HT1080 (cell line): ENCODE results near the gene PDCD11. TPM values are rescaled to one million over a fixed set of nuclear protein-coding genes. Genes with fewer than 3 reads are reported as not detected.
A peak's percentile ranks its signal among the peaks of the same experiment; 100 is the strongest.
"Not testable (repeated sequence)": the region's sequence is repeated elsewhere in the genome, so short reads cannot be mapped to it uniquely, and the experiment has no call there.

Source experiments
- DNase-seq: peaks from one replicate; pipeline ENCODE4 v3.0.0-alpha.2; 2015; ENCODE audit warnings: low read depth
- total RNA-seq: library from RNA; depleted of rRNA; stranded (reverse); fragments of >200 nt; shearing (Covaris generic); gene quantifications from 2 replicates; pipeline ENCODE4 v1.2.3, GENCODE V29; 2014

PDCD11 gene
- total RNA-seq, 1 experiment from 2014 or later = 86.0 TPM

DNA sequence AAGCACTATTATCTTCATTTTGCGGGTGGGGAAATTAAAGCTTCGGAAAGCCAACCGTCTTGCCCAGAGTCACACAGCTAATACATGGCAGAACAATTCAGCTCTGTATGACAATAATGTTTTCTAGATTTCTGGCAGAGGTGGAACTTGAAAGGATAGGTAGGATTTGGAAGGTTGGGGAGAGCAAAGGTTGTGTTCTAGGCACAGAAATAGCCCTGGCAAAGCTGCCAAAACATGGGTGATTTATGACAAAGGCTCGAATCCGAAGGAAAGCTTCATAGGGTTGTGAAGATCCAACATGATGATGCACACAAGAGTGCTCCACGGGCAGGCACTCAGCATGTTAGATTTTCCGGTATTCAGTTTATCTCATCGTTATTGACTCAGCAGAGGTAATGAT, 19.2 kb downstream of the PDCD11 start:
- no peak for DNase-seq

DNA sequence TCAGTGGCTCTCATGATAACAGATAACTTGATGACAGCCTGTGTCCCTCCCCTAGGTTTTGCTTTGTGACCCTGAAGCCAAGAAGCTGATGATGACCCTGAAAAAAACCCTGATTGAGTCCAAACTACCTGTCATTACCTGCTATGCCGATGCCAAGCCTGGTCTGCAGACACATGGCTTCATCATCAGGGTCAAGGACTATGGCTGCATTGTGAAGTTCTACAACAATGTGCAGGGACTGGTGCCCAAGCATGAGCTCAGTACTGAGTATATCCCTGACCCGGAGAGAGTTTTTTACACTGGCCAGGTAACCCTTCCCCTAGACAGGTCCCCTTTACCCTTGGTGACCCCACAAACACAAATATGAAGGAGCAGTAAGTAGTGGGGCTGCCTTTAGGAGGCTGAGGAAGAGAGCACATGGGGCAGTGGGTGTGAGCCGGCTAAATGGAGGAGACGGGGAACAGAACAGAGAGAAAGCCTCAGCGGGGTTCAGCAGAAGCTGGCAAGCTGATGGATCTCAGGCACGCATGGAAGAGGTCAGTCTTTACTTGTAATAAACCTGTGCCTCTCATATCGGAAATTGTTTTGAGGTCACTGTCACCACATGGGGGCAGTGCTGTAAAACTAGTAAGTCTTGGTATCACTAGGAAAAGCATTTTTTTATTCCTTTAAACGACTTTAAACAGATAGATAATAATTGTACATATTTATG, 20.2 kb downstream of the PDCD11 start:
- peak; percentile 20 for DNase-seq

DNA sequence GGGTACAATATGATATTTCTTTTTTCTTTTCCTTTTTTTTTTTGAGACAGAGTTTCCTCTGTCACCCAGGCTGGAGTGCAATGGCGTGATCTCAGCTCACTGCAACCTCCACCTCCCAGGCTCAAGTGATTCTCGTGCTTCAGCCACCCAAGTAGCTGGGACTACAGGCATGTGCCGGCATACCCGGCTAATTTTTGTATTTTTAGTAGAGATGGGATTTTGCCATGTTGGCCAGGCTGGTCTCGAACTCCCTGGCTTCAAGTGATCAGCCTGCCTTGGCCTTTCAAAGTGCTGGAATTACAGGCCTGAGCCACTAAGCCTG, 20.7 kb downstream of the PDCD11 start:
- not testable (repeated sequence) for DNase-seq

DNA sequence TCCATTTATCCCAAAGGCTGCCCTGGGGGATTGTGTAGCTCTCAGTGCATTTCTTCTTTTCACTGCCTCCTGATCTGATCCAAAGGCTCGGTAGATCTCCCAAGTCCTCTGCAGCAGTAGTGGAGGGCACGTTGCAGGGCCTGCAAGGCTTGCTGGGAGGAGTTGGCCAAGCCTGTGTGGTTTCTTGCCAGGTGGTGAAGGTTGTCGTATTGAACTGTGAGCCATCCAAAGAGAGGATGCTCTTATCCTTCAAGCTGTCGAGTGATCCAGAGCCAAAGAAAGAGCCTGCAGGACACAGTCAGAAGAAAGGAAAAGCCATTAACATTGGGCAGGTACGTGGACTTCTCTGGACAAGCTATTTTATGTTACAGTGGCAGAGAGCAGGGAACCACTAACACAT, 21.2 kb downstream of the PDCD11 start:
- DNase-seq = no peak

DNA sequence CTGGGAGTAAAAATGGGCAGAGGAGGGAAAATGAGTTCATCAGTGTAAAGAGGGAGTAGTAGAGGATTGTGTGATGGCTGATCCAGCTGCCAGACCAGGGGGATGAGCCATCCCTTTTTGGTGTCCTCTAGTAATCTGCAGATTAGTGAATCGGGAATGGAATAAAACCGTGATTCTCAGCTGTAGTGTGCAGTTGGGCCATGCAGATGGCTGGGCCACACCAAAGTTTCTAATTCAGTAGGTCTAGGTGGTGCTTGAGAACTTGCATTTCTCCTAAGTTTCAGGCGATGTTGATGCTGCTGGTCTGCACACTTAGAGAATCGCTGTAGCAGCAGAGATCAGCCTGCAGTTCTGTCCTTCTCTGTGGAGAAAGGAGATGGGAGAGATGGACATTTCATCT, 22.7 kb downstream of the PDCD11 start:
- DNase-seq = no peak

DNA sequence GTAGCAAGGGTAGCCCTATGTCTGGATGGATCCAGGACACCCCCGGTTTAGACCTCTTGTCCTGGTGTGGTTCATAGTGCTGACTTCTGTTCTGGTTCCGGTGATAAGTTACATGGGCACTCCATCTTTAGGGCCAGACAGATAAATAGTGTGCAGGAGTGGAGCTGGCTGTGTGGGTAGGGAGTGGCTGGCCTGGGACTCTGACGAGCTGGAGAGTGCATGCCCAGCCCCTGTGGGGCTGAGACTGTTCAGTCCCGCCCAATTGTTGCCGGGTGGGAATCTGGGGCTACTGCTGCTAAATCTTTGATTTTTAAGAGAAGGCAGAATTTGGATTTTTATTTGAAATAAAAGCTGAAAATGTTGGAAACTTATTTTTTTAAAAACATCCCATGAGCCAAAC, 27.3 kb downstream of the PDCD11 start:
- DNase-seq = no peak

DNA sequence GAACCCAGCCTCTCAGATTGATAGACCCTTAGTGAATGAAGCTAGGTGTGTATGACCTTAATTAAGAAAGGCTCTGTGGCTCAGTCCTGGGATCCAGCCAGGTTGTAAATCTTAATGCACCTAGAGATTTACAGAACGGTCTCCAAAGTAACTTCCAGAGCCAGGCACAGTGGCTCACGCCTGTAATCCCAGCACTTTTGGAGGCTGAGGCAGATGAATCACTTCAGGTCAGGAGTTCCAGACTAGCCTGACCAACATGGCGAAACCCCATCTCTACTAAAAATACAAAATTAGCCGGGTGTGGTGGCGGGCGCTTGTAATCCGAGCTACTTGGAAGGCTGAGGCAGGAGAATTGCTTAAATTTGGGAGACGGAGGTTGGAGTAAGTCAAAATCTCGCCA, 31.4 kb downstream of the PDCD11 start:
- no peak for DNase-seq

DNA sequence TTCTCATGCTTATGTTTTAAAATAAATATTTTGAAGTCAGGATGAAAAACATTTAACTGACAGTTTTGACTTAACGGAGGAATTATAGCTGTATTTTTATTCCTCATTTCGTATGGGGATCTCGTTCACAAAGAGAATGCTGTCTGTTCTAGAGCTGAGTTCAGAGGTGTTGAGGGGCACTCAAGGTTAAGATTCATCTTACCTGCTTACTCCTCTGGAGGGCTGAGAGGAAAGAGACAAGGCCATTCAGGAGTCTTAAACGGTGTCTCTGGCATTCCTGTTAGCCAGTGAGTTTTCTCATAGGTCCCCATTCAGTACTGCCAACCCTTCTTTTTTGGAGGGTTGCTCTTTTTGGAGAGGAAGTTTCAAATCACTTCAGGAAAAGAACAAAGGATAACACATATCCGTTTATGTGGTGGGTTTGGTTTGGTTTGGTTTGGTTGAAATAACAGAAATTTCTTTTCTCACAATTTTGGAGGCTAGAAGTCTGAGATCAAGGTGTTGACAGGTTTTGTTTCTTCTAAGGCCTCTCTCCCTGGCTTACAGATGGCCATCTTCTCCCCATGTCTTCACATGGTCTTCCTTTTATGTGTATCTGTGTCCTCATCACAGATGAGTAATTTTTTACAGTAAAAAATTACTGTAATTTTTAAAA, 32.7 kb downstream of the PDCD11 start:
- no peak for DNase-seq

DNA sequence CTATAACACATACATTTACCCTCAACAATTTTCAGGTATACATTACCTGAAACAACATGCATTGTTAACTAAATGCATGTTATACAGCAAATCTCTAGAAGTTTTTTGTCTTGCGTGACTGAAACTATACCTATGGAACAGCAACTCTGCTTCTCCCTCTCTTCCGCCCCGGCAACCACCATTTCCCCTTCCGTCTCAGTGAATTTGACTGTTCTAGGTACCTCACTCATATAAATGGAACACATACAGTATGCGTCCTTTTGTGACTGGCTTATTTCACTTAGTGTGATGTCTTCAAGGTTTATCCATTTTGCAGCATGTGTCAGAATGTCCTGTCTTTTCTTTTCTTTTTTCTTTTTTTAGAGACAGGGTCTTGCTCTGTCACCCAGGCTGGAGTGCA, 33.2 kb downstream of the PDCD11 start:
- DNase-seq = no peak

DNA sequence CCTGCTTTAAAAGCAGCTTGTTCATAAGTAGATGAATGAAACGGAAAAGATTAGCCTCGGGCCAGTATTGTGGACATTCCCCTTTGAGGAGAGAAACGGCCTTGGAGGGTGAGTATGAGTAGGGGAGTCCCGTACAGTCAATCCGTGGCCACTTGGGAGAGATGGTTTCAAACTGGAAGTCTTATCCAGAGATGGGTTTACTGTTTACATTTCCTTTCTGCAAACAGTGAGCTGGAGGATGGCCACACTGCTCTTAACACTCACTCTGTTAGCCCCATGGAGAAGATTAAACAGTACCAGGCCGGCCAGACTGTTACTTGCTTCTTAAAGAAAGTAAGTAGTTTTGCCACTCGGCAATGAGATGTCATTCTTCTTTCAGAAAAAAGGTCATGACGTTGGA, 35.5 kb downstream of the PDCD11 start:
- DNase-seq = no peak

DNA sequence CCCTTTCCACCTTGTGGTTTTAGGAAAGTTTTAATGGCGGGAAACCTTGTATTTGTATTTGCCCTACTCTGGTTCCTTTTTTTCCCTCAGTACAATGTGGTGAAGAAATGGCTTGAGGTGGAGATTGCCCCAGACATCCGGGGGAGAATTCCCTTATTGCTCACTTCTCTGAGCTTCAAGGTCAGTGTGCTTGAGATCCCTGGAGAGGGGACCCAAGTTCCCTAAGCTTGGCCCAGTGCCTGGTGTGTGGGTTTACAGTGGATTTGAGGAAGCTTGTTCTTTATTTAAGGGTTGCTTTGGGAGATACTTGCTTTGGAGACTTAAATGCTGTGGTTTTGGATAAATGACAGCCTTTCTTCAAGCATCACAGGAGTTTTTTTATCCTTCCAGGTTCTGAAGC, 37.4 kb downstream of the PDCD11 start:
- DNase-seq = no peak

DNA sequence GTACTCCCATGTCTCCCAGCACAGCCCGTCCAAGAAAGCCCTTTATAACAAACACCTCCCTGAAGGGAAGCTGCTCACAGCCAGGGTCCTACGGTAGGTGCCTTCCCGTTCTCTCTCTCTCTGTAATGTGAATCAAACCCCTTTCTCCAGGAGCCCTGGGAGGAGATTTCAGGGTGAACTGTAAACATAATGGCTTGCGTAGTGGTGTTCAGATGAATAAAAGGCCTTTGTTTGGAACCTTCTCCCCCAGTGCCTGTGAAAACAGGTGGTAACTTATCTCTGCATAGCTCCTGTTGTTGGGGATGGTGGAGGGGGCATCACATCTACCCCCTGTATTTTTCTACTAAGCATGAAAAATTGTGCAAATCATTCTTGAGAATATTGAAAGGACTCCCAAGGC, 43.4 kb downstream of the PDCD11 start:
- DNase-seq = no peak

DNA sequence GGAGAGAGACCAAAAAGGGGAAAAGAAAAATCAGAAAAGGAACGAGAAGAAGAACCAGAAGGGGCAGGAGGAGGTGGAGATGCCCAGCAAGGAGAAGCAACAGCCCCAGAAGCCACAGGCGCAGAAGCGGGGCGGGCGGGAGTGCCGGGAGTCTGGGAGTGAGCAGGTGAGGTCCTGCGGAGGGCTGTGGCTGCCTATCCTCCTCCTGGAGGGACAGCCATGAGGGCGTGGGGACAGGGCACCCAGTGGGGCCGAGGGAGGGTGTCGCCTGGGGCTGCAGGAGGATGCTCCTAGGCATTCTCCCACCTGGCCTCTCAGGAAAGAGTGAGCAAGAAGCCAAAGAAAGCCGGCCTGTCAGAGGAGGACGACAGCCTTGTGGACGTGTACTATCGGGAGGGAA, 44.0 kb downstream of the PDCD11 start:
- no peak for DNase-seq

DNA sequence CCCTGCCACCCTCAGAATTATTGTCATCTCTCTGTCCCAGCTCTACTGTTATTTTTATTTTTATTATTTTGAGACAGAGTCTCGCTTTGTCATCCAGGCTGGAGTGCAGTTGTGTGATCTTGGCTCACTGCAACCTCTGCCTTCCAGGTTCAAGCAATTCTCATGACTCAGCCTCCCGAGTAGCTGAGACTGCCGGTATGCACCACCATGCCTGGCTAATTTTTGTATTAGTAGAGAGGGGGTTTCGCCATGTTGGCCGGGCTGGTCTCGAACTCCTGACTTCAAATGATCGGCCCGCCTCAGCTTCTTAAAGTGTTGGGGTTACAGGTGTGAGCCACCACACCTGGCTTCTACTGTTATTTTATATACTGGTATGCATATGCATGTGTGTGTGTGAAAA, 44.8 kb downstream of the PDCD11 start:
- DNase-seq = no peak

DNA sequence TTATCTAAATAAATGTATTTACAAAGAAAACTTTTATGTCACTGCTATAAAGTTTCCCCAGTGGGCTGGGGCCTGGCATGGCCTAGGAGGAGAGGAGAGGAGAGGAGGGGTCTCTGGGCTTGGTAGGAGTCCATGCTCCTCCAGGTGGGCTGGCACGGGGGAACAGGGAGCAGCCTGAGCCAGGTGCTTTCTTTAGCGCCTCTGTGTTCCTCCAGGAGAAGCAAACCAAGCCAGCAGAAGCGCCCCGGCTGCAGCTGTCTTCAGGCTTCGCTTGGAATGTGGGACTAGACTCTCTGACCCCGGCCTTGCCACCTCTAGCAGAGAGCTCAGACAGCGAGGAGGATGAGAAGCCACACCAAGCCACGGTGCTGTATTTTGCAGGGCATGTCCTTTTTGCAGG, 45.2 kb downstream of the PDCD11 start:
- DNase-seq = no peak

DNA sequence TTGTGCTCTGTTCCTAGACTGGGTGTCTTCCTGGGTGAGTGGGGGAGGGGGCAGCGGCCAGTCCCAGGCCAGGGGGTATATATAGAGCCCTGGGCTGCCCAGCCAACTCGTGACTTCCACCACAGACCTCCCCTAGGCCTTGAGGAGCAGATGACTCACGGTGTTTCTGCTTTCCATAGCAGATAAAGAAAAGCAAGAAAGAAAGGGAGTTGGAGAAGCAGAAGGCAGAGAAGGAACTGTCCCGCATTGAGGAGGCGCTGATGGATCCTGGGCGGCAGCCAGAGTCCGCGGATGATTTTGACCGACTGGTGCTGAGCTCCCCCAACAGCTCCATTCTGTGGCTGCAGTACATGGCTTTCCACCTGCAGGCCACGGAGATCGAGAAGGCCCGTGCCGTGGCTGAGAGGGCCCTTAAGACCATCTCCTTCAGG, 45.6 kb downstream of the PDCD11 start:
- DNase-seq = peak; percentile 48

DNA sequence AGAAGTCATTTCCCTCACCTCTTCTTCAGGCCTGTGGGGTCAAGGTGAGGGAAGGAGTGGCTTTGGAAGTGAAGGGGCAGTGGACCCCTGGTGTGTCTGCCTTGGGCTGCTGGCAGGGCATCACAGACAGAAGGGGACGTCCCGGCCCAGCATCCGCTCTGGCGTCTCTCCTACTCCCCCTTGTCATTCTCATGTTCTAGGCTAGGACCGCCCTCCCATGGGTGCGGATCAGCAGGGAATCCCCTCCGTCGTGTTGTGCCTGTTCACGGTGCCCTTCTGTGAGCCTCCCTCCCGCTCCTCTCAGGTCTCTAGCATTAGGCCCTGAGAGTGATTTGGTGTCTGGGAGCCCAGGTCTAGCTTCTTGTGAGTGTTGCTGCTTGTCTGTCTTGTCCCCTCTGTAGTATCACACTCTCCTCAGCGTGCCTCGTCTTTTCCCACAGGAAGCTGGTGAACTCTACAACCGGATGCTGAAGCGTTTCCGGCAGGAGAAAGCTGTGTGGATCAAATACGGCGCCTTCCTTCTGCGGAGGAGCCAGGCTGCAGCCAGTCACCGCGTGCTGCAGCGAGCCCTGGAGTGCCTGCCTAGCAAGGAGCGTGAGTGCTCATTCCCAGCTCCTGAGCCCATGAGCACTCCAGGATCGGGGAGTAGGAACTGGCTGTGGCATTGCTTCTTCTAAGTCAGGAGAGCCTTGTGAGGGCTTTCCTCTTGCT, 47.2 kb downstream of the PDCD11 start:
- no peak for DNase-seq

DNA sequence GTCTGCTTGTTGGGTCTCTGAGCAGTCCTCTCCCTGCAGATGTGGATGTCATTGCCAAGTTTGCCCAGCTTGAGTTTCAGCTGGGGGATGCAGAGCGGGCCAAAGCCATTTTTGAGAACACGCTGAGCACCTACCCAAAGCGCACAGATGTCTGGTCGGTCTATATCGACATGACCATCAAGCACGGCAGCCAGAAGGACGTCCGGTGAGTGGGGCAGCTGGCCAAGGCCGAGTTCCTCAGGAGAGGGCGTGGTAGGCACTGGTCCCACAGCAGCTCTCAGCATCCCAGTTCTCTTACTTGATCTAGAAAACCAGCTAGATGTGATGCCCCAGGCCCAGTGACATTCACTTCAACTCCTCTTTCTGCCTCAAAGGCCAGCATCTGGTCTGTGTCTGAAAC, 48.1 kb downstream of the PDCD11 start:
- DNase-seq = no peak

DNA sequence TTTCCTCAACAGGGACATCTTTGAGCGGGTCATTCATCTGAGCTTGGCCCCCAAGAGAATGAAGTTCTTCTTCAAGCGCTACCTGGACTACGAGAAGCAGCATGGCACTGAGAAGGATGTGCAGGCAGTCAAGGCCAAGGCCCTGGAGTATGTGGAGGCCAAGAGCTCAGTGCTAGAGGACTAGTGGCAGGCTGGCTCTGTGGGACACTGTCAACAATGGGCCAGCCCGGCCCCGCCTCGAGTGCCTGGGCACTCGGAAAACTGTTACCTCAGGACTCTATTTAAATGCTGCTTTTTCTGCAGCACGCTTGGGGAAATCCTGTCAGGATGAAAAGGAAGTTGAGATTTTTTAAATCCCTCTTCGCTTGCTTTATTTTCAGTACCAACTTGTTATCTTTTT, 48.9 kb downstream of the PDCD11 start:
- DNase-seq = no peak

DNA sequence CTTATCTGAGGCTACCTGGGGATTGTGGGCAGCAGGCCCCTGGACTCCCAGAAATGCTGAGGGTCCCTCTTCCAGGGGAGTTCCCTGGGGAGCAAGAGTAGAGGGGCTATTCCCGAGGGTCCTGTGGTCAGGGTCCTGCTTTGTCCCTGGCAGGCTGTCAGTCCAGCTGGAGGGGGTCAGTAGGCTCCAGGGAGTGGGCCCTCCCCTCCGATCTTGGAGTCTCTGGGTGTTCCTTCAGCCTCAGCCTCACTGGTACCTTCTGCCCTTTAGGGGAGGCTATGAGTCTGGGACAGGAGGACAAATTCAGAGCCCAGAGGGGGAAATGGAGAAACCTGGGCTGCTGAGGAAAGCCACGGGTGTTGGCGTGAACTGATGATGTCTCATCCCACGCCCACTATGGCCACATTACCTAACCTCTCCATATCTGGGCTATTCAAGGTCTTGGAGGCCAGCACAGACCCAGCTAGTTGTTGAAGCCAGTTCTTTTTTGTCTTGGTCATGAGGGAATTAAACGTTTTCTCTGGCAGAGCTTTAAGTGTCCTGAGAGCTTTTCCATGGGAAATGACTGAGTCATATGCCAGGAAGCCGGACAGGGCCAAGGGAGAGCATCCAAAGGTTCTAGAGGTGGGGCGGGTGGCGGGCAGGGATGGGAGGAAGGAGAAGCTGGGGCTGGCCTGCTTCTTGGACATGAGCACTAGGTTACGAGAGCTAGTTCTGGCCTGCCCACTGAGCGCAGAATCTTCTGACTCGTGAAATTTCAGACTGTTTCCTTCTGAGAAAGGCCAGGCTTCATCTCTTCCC, 49.5 kb downstream of the PDCD11 start:
- no peak for DNase-seq

DNA sequence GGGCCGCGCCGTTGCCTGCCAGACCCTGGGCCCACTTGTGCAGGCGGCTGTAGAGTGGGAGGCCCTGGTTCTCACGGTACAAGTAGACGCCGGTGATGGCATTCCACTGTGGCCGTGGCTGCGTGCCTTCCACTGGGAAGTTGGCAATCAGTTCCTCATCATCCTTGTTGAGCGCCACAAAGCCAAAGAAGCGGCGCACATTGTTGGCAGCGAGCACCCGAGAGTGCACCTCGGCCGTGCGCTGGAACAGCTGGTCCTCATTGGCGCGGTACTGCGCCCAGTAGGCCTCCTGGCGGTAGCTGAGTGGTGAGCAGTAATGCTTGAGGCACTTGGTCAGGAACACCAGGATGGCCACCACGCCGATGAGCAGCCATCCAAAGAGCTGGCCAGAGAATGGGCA, 50.8 kb downstream of the PDCD11 start:
- no peak for DNase-seq

DNA sequence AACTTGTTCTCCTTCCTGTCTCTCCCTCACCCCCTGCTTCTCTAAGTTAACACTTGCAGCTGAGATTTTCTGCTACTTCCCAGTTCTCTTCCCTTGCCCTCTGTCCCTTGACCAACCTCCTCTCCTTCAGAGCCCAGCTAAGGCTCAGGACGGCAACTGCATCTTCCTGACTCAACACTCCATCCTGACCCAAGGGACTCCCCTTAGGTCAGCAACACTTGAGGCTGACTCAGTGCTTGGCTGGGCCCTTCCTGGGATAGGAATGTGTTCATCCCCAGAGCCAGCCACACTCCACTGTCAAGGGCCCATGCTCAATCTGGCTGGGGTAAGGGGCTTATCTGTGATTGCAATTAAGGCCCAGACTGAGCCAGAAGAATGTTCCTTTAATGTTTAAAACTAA, 52.3 kb downstream of the PDCD11 start:
- DNase-seq = peak; percentile 62
